ENCODE data around the gene PTPRM. TPM values are rescaled to one million over a fixed set of nuclear protein-coding genes. Genes with fewer than 3 reads are reported as not detected.

PTPRM gene
- total RNA-seq, 1 experiment from 2014 or later, result 11.1 TPM

- CTCF ChIA-PET, result interaction anchor here (0.6 to 1.2 kb wide), 6 partner anchors 12 to 113 kb away, joined by 3 to 4 read pairs (median 3); no protein-coding TSS in a partner anchor
- peaks cover 12% of the 10 kb centered on the region for H3K27me3 Mint-ChIP-seq (ENCODE audit: low read depth)
- ATAC-seq (peak; percentile 90), DNase-seq (ENCODE audit: low spot score) (peak; percentile 82)
- no peak overlapping the region for H3K27ac Mint-ChIP-seq
- peak overlapping the region; percentile 61 for H3K4me3 Mint-ChIP-seq
- no peaks in the 10 kb centered on the region for H3K9me3 Mint-ChIP-seq
- peaks cover 18% of the 10 kb centered on the region for H3K4me1 Mint-ChIP-seq
- H3K36me3 Mint-ChIP-seq, result no peaks in the 10 kb centered on the region
- POLR2A ChIA-PET, result no interaction called here
- TF ChIP-seq NFATC4 (CRISPR knock-in tag; IDR thresholded peaks at IDR 0.05), result no peak
- TF ChIP-seq, protein P1, sequence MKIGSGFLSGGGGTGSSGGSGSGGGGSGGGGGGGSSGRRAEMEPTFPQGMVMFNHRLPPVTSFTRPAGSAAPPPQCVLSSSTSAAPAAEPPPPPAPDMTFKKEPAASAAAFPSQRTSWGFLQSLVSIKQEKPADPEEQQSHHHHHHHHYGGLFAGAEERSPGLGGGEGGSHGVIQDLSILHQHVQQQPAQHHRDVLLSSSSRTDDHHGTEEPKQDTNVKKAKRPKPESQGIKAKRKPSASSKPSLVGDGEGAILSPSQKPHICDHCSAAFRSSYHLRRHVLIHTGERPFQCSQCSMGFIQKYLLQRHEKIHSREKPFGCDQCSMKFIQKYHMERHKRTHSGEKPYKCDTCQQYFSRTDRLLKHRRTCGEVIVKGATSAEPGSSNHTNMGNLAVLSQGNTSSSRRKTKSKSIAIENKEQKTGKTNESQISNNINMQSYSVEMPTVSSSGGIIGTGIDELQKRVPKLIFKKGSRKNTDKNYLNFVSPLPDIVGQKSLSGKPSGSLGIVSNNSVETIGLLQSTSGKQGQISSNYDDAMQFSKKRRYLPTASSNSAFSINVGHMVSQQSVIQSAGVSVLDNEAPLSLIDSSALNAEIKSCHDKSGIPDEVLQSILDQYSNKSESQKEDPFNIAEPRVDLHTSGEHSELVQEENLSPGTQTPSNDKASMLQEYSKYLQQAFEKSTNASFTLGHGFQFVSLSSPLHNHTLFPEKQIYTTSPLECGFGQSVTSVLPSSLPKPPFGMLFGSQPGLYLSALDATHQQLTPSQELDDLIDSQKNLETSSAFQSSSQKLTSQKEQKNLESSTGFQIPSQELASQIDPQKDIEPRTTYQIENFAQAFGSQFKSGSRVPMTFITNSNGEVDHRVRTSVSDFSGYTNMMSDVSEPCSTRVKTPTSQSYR (CRISPR knock-in tag; IDR thresholded peaks at IDR 0.05), result 0 out of 2 replicates have a peak, but pooled peaks have one; percentile 53
- TF ChIP-seq, protein P2, sequence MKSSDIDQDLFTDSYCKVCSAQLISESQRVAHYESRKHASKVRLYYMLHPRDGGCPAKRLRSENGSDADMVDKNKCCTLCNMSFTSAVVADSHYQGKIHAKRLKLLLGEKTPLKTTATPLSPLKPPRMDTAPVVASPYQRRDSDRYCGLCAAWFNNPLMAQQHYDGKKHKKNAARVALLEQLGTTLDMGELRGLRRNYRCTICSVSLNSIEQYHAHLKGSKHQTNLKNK (CRISPR knock-in tag; IDR thresholded peaks at IDR 0.05), result no peak
- TF ChIP-seq, protein P3, sequence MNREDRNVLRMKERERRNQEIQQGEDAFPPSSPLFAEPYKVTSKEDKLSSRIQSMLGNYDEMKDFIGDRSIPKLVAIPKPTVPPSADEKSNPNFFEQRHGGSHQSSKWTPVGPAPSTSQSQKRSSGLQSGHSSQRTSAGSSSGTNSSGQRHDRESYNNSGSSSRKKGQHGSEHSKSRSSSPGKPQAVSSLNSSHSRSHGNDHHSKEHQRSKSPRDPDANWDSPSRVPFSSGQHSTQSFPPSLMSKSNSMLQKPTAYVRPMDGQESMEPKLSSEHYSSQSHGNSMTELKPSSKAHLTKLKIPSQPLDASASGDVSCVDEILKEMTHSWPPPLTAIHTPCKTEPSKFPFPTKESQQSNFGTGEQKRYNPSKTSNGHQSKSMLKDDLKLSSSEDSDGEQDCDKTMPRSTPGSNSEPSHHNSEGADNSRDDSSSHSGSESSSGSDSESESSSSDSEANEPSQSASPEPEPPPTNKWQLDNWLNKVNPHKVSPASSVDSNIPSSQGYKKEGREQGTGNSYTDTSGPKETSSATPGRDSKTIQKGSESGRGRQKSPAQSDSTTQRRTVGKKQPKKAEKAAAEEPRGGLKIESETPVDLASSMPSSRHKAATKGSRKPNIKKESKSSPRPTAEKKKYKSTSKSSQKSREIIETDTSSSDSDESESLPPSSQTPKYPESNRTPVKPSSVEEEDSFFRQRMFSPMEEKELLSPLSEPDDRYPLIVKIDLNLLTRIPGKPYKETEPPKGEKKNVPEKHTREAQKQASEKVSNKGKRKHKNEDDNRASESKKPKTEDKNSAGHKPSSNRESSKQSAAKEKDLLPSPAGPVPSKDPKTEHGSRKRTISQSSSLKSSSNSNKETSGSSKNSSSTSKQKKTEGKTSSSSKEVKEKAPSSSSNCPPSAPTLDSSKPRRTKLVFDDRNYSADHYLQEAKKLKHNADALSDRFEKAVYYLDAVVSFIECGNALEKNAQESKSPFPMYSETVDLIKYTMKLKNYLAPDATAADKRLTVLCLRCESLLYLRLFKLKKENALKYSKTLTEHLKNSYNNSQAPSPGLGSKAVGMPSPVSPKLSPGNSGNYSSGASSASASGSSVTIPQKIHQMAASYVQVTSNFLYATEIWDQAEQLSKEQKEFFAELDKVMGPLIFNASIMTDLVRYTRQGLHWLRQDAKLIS (CRISPR knock-in tag; IDR thresholded peaks at IDR 0.05; ENCODE audit: borderline replicate concordance), result no peak
- TF ChIP-seq, protein P4, sequence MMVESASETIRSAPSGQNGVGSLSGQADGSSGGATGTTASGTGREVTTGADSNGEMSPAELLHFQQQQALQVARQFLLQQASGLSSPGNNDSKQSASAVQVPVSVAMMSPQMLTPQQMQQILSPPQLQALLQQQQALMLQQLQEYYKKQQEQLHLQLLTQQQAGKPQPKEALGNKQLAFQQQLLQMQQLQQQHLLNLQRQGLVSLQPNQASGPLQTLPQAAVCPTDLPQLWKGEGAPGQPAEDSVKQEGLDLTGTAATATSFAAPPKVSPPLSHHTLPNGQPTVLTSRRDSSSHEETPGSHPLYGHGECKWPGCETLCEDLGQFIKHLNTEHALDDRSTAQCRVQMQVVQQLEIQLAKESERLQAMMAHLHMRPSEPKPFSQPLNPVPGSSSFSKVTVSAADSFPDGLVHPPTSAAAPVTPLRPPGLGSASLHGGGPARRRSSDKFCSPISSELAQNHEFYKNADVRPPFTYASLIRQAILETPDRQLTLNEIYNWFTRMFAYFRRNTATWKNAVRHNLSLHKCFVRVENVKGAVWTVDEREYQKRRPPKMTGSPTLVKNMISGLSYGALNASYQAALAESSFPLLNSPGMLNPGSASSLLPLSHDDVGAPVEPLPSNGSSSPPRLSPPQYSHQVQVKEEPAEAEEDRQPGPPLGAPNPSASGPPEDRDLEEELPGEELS (CRISPR knock-in tag; IDR thresholded peaks at IDR 0.05), result peak; percentile 91
- 0 out of 2 replicates have a peak, but pooled peaks have one; percentile 27 for TF ChIP-seq ERG (CRISPR knock-in tag; IDR thresholded peaks at IDR 0.05)
- no peak for TF ChIP-seq ZNF219 (CRISPR knock-in tag; IDR thresholded peaks at IDR 0.05; ENCODE audit: borderline replicate concordance)
- no peak for TF ChIP-seq ZNF396 (CRISPR knock-in tag; IDR thresholded peaks at IDR 0.05; ENCODE audit: borderline replicate concordance)
- no peak for TF ChIP-seq EMX1 (CRISPR knock-in tag; IDR thresholded peaks at IDR 0.05)
- no peak for TF ChIP-seq PRDM15 (CRISPR knock-in tag; IDR thresholded peaks at IDR 0.05)
- peak; percentile 80; the same call in 1 of the 2 replicates for TF ChIP-seq TP53 (CRISPR knock-in tag; IDR thresholded peaks at IDR 0.05)
- TF ChIP-seq SP1 (CRISPR knock-in tag; conservative IDR thresholded peaks at IDR 0.05), result peak; percentile 43; the same call in 1 of the 2 replicates
- TF ChIP-seq ZBTB43 (CRISPR knock-in tag; IDR thresholded peaks at IDR 0.05), result peak; percentile 85; the same call in 1 of the 2 replicates
- TF ChIP-seq, protein P5, sequence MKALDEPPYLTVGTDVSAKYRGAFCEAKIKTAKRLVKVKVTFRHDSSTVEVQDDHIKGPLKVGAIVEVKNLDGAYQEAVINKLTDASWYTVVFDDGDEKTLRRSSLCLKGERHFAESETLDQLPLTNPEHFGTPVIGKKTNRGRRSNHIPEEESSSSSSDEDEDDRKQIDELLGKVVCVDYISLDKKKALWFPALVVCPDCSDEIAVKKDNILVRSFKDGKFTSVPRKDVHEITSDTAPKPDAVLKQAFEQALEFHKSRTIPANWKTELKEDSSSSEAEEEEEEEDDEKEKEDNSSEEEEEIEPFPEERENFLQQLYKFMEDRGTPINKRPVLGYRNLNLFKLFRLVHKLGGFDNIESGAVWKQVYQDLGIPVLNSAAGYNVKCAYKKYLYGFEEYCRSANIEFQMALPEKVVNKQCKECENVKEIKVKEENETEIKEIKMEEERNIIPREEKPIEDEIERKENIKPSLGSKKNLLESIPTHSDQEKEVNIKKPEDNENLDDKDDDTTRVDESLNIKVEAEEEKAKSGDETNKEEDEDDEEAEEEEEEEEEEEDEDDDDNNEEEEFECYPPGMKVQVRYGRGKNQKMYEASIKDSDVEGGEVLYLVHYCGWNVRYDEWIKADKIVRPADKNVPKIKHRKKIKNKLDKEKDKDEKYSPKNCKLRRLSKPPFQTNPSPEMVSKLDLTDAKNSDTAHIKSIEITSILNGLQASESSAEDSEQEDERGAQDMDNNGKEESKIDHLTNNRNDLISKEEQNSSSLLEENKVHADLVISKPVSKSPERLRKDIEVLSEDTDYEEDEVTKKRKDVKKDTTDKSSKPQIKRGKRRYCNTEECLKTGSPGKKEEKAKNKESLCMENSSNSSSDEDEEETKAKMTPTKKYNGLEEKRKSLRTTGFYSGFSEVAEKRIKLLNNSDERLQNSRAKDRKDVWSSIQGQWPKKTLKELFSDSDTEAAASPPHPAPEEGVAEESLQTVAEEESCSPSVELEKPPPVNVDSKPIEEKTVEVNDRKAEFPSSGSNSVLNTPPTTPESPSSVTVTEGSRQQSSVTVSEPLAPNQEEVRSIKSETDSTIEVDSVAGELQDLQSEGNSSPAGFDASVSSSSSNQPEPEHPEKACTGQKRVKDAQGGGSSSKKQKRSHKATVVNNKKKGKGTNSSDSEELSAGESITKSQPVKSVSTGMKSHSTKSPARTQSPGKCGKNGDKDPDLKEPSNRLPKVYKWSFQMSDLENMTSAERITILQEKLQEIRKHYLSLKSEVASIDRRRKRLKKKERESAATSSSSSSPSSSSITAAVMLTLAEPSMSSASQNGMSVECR (CRISPR knock-in tag; IDR thresholded peaks at IDR 0.05; ENCODE audit: borderline replicate concordance), result peak; percentile 62; the same call in 1 of the 2 replicates
- peak; percentile 70; the same call in 1 of the 2 replicates for TF ChIP-seq MYBL2 (CRISPR knock-in tag; IDR thresholded peaks at IDR 0.05)
Observed at GRCh38 chr18:8367217-8367988, 800.3 kb downstream of the PTPRM start.
